Gastrocnemius medialis (tissue), 4 donors: Measurements from ENCODE around the gene STARD13. TPM values are rescaled to one million over a fixed set of nuclear protein-coding genes. Genes with fewer than 3 reads are reported as not detected.
A peak's percentile ranks its signal among the peaks of the same experiment; 100 is the strongest.

Source experiments
- ATAC-seq, 2 donors: fragments of 150-250 bp; one replicate each; pipeline ENCODE4 v1.9.1; 2016
- DNase-seq, 2 donors: peaks; one replicate each; pipeline ENCODE4 v3.0.0-alpha.2; 2019
- H3K27ac ChIP-seq, 4 donors: fragments of 200-600 bp; sonication (generic); 1 replicate in 1 of 4; 2 replicates in 3 of 4; pipeline ENCODE4 v1.5.1; 2016 to 2018; ENCODE audit warnings: mild to moderate bottlenecking in 2 of 4, moderate library complexity in 1 of 4
- H3K27me3 ChIP-seq, 3 donors: fragments of 200-600 bp; sonication (generic) in 2 of 3; 1 replicate in 1 of 3; 2 replicates in 2 of 3; pipeline versions ENCODE4 v1.5.1 to v1.6.0; 2016 to 2019; ENCODE audit warnings: mild to moderate bottlenecking in 1 of 3, moderate library complexity in 1 of 3
- H3K36me3 ChIP-seq, 2 donors: fragments of 200-600 bp; sonication (generic) in 1 of 2; one replicate each; pipeline ENCODE4 v1.5.1; 2017 to 2018
- H3K4me1 ChIP-seq, 2 donors: fragments of 200-600 bp; sonication (generic) in 1 of 2; one replicate each; pipeline ENCODE4 v1.5.1; 2016 to 2017; ENCODE audit warnings: mild to moderate bottlenecking in 2 of 2
- H3K4me3 ChIP-seq, 4 donors: fragments of 200-600 bp; sonication (generic) in 3 of 4; 1 replicate in 1 of 4; 2 replicates in 3 of 4; pipeline ENCODE4 v1.5.1; 2016 to 2019; ENCODE audit warnings: mild to moderate bottlenecking in 2 of 4
- H3K9me3 ChIP-seq, 3 donors: fragments of 200-600 bp; sonication (generic) in 2 of 3; 1 replicate in 1 of 3; 2 replicates in 2 of 3; pipeline ENCODE4 v1.5.1; 2016 to 2019
- POLR2A ChIP-seq, 2 donors: fragments of 450-650 bp; IDR thresholded peaks; one replicate each; pipeline ENCODE4 v1.6.1; 2017; ENCODE audit warnings: antibody characterized with exemption in 2 of 2, mild to moderate bottlenecking in 2 of 2, moderate library complexity in 2 of 2
- in situ Hi-C, 4 donors: fragments of 200-750 bp; cut with MboI; loops; one replicate each; pipeline versions ENCODE4 v1.15.0 to v1.8.0; 2017; ENCODE audit warnings: low sequenced_read_pairs in 4 of 4
- intact Hi-C: fragments of 100-400 bp; cut with DNase I; formaldehyde crosslinking; loops from one replicate; pipeline ENCODE4 v1.15.1; 2023; ENCODE audit warnings: low total_unique reads
- total RNA-seq, 4 donors: library from RNA; depleted of rRNA; stranded (reverse); fragments of >200 nt; gene quantifications; one replicate each; pipeline versions ENCODE4 v1.1.0 to v1.2.3, GENCODE V29; 2016
- TF ChIP-seq, protein P1 (sequence below), 5 experiments: fragments of 450-650 bp in 3 of 5; fragments of 200-600 bp in 2 of 5; sonication (generic) in 2 of 5; IDR thresholded peaks in 4 of 5; conservative IDR thresholded peaks in 1 of 5; 1 replicate in 4 of 5; 2 replicates in 1 of 5; pipeline ENCODE4 v1.5.1; 2016 to 2019; ENCODE audit warnings: antibody characterized with exemption in 5 of 5, mild to moderate bottlenecking in 3 of 5, moderate library complexity in 3 of 5

The STARD13 gene
- total RNA-seq, 4 donors from 2014 or later: 7.7 to 19.3 (median 12.0) TPM

DNA sequence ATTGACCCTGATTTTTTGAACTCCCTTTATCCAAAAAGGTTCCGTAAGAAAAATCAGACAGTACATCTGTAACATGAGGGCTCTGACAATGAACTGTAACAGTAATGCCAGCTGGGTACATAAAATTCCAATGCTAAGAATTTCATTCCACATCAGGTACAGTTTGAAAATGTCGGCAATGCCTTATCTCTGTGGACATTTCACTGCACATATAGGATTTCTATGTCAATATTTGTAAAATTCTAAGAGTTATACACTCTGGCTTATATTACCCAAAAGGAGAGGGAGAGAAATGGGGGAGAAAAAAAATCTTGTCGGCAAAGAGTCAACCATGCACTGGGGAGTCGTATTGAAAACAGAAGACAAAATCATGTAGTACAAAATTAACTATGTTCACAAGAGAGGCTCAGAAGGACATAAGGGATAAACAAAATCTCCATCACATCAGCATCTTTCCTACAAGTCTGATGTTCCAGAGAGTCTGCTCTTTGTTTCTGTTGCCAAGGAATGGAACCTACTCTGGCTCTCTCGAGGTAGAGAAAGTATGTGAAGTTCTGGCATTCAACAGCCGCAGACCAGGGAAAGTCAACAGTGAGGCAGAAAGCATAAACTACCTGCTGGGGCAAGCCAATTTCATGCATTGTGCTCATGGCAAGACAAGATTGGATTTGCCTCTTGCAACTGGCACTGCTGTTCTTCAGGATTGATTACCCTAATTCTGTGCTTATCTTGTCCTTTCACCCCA is 72.4 kb downstream of the STARD13 start:
- Histone ChIP-seq H3K4me3 (no peak overlapping the region), H3K36me3 (no peaks in the 10 kb centered on the region), H3K9me3 (no peaks in the 10 kb centered on the region), H3K4me1 (peaks cover 4 to 23% of the 10 kb centered on the region in 2 donors), H3K27me3 (no peaks in the 10 kb centered on the region), H3K27ac (no peak overlapping the region)
- DNase-seq (no peak), ATAC-seq (no peak)
- intact Hi-C loops (no loop called here), in situ Hi-C loops (no loop called here)
- TF ChIP-seq, protein P1, sequence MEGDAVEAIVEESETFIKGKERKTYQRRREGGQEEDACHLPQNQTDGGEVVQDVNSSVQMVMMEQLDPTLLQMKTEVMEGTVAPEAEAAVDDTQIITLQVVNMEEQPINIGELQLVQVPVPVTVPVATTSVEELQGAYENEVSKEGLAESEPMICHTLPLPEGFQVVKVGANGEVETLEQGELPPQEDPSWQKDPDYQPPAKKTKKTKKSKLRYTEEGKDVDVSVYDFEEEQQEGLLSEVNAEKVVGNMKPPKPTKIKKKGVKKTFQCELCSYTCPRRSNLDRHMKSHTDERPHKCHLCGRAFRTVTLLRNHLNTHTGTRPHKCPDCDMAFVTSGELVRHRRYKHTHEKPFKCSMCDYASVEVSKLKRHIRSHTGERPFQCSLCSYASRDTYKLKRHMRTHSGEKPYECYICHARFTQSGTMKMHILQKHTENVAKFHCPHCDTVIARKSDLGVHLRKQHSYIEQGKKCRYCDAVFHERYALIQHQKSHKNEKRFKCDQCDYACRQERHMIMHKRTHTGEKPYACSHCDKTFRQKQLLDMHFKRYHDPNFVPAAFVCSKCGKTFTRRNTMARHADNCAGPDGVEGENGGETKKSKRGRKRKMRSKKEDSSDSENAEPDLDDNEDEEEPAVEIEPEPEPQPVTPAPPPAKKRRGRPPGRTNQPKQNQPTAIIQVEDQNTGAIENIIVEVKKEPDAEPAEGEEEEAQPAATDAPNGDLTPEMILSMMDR (IDR thresholded peaks at IDR 0.05 in 4 of 5, conservative IDR thresholded peaks at IDR 0.05 in 1 of 5): no peak
- TF ChIP-seq POLR2A (IDR thresholded peaks at IDR 0.05): no peak

- no peak overlapping the region for H3K4me3 ChIP-seq
- no peak overlapping the region for H3K27ac ChIP-seq
- no peak for ATAC-seq
- TF ChIP-seq, protein P1 (IDR thresholded peaks at IDR 0.05 in 4 of 5, conservative IDR thresholded peaks at IDR 0.05 in 1 of 5): no peak
- TF ChIP-seq POLR2A (IDR thresholded peaks at IDR 0.05): no peak
- H3K4me1 ChIP-seq: peaks cover 12 to 22% of the 10 kb centered on the region in 2 donors
- H3K36me3 ChIP-seq: no peaks in the 10 kb centered on the region
- in situ Hi-C loops (no loop called here), intact Hi-C loops (no loop called here)
- H3K27me3 ChIP-seq: no peaks in the 10 kb centered on the region
- H3K9me3 ChIP-seq: no peaks in the 10 kb centered on the region
- DNase-seq: no peak
These were observed 73.2 kb downstream of the STARD13 start for GRCh38 chr13:33212396-33212795.

DNA sequence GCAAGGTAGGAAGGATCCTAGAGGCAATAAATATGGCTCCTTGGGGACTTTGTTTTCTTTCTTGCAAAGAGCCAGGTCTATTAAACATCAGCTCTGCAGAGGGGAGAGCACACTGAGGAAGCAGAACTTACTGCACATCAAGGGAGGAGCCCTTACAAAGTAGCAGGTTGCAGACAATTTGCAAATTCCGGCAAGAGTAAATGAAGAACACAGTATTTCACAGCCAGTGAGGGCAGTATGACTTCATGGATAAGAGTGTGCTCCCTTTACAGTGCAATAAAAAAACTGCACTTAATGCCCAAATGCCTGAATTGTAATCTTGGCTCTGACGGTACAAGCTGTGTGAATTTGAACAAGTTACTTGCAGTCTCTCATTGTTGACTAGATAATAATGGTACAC is 75.5 kb downstream of the STARD13 start:
- Histone ChIP-seq H3K27ac (no peak overlapping the region), H3K27me3 (no peaks in the 10 kb centered on the region), H3K36me3 (no peaks in the 10 kb centered on the region), H3K9me3 (no peaks in the 10 kb centered on the region), H3K4me3 (no peak overlapping the region), H3K4me1 (peaks cover 31 to 39% of the 10 kb centered on the region in 2 donors)
- in situ Hi-C loops: no loop called here
- intact Hi-C loops: no loop called here
- ATAC-seq (no peak), DNase-seq (no peak)
- TF ChIP-seq, protein P1 (IDR thresholded peaks at IDR 0.05 in 4 of 5, conservative IDR thresholded peaks at IDR 0.05 in 1 of 5): no peak
- no peak for TF ChIP-seq POLR2A (IDR thresholded peaks at IDR 0.05)

DNA sequence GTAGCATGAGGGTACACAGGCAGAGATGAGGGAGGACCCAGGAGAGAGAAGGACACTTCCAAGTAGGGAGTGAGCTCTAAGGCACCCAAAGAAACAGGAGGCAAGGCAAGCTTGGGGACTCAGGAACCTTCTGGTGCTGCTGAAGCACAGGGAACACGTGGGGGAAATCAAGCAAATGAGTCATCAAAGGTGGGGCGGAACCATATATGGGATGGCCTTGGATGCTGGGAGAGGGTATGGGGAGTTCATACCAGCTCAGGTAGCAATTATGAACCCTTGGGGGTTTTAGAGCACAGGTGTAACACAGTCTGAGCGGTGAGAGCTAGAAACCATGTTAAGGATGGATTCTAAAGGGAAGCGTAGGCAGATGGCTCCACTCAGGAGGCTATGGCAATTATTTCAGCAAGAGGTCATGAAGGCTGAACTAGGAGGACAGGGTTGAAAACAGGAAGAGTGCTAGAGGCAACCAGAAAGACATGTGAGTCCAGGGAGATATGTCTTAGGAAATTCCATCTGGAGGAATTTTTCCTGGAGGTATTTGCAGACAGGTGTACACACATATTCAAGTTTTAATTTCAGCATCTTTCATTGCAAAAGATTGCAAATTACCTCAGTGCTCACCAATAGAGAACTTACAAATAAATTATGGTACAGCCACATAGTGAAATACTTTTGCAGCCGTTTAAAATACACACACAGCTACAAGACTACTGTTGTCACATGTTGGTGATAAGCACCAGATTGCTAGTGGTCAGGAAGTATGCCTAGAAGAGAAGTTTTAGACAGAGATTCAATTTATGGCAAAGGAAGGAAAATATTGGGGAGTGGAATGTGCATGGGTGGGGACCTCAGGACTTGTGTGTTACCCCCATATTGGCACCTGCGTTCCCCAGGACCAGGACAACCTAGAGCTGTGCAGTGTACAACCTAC is 77.0 kb downstream of the STARD13 start:
- DNase-seq: no peak

More for the DNA sequence above, 77.0 kb downstream of the STARD13 start:
- H3K4me1 ChIP-seq: peaks cover 39 to 42% of the 10 kb centered on the region in 2 donors
- no peaks in the 10 kb centered on the region for H3K9me3 ChIP-seq
- intact Hi-C loops: no loop called here
- ATAC-seq: no peak
- peak overlapping the region; percentile 39 to 76 (median 75) for H3K27ac ChIP-seq
- H3K4me3 ChIP-seq: no peak overlapping the region
- TF ChIP-seq, protein P1 (IDR thresholded peaks at IDR 0.05 in 4 of 5, conservative IDR thresholded peaks at IDR 0.05 in 1 of 5): no peak
- TF ChIP-seq POLR2A (IDR thresholded peaks at IDR 0.05): no peak
- in situ Hi-C loops: no loop called here
- no peaks in the 10 kb centered on the region for H3K36me3 ChIP-seq
- no peaks in the 10 kb centered on the region for H3K27me3 ChIP-seq
